ENCODE data around the gene FAM120A. TPM values are rescaled to one million over a fixed set of nuclear protein-coding genes. Genes with fewer than 3 reads are reported as not detected.

Gene FAM120A
- total RNA-seq, 1 donor, result 185 TPM

DNA sequence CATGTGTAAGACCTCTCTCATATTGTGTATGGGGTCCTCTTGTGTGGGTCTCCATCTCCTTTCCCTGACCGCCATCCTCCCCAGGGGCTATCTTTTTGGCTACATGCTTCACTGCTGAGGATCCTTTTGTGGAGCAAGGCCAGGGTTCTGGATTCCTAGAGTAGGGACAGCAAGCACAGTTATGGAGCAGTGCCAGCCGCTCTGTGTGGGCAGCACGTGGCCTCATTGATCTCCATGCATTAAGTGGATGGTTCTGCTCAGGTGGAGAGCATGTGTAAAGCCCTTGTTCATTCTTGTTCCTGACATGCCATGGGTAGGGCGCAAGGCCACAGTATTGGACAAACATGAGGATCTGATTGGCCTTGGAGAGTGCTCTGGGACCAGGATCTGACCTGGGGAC is 133.8 kb downstream of the FAM120A start:
- no peak for TF ChIP-seq CTCF (IDR thresholded peaks at IDR 0.05; ENCODE audit: insufficient read depth, low read depth, low read length)
- DNase-seq (ENCODE audit: low read depth), result no peak
- H3K4me3 ChIP-seq (ENCODE audit: low read depth, low read length), result no peak overlapping the region

DNA sequence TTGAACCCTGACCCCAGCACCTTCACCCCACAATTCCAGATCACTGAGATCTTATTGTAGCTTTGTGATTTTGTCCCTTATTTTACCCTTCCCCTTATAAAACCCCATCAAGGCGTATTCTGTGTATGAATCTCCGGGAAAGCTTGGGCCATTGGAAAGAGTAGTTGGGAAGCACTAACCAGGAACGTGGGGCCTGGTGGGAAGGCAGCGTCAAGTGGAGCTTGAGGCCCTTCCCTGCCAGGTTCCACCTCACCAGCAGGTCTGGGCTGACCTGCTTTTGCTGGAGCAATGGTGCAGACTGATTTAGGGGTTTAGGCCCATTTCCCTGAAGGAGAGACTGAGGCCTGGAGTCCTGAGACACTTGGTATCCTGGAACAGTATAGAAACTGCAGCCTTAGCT is 134.2 kb downstream of the FAM120A start:
- no peak overlapping the region for H3K4me3 ChIP-seq (ENCODE audit: low read depth, low read length)
- no peak for DNase-seq (ENCODE audit: low read depth)
- no peak for TF ChIP-seq CTCF (IDR thresholded peaks at IDR 0.05; ENCODE audit: insufficient read depth, low read depth, low read length)

DNA sequence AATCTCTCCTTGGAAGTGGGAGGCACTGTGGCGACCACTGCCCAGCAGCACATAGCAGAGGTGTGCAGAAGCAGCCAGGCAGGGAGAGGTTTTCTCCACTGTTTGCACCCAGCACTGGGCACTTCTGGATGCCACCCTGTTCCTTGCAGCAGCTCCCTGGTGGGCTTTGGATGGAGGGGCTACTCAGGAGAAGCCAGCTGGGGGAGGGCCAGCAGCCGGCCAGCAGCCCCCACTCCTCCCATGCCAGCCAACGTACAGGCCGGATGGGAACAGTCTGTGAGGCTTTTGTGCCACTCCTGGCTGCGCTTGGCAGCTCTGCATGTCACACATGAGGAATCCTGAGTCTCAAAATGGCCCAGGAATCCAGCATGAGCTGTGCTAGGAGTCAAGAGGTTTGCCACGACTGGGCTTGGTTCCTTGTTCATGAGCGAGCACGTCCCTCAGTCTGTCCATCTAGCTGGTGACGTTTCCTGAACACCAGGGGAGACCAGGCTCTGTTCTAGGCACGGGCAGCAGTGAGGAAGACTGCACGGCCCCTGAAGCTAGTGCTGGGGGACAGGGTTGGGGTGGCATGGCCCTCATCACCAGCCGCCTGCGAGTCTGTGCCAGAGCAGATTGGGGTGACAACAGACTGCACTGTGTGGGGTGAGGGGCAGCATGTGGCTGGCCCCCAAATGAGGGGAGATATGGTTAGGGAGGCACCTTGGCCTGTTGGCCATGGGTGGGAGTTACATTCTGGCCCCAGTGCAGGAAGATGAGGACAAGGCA is 135.0 kb downstream of the FAM120A start:
- DNase-seq (ENCODE audit: low read depth), result no peak
- no peak overlapping the region for H3K4me3 ChIP-seq (ENCODE audit: low read depth, low read length)
- no peak for TF ChIP-seq CTCF (IDR thresholded peaks at IDR 0.05; ENCODE audit: insufficient read depth, low read depth, low read length)

DNA sequence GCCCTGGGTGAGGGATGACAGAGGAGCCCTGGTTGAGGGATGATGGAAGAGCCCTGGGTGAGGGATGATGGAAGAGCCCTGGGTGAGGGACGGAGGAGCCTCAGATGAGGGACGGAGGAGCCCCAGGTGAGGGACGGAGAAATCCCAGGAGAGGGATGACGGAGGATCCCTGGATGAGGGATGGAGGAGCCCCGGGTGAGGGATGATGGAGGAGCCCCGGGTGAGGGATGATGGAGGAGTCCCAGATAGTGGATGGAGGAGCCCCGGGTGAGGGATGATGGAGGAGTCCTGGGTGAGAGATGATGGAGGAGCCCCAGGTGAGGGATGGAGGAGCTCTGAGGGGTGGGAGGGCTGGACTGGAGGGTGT is 135.8 kb downstream of the FAM120A start:
- DNase-seq (ENCODE audit: low read depth), result no peak
- no peak overlapping the region for H3K4me3 ChIP-seq (ENCODE audit: low read depth, low read length)
- TF ChIP-seq CTCF (IDR thresholded peaks at IDR 0.05; ENCODE audit: insufficient read depth, low read depth, low read length), result no peak

GRCh38 chr9:93587651-93588347 is 136.3 kb downstream of the FAM120A start:
- peak; percentile 26 for TF ChIP-seq CTCF (IDR thresholded peaks at IDR 0.05; ENCODE audit: insufficient read depth, low read depth, low read length)
- H3K4me3 ChIP-seq (ENCODE audit: low read depth, low read length), result no peak overlapping the region
- no peak for DNase-seq (ENCODE audit: low read depth)

DNA sequence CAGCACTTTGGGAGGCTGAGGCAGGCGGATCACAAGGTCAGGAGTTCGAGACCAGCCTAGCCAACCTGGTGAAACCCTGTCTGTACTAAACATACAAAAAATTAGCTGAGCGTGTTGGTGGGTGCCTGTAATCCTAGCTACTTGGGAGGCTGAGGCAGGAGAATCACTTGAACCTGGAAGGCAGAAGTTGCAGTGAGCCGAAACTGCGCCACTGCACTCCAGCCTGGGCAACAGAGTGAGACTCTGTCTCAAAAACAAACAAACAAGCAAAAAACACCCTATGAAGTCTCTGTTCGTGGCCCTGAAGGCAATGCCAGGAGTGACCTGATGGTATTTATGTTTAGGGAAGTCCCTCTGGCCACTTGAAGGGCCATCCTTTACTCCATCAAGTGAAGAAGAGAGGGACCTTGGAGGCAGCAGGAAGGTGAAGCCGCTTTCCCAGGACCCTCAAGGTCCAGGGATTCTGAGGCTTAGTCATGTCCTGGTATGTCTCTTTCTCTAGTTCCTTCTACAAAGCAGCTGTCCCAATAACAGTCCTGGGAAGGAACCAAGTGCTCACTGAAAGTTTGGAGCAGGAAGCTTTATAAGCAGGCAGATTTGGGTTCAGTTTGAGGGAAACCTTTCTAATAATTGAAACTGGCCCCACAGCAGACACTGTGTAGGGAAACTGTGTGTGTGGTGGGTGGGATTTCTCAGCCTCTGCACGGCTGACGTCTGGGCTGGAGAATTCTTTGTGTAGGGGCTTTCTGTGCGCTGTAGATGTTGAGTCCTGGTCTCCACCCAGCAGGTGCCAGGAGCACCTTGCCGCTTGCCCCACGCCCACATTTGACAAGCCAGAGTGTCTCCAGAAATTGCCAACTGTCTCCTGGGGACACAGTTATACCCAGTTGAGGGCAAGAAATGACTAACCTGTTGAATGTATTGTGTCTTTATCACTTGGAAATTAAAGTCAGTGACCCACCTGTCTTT is 137.4 kb downstream of the FAM120A start:
- H3K4me3 ChIP-seq (ENCODE audit: low read depth, low read length), result no peak overlapping the region
- DNase-seq (ENCODE audit: low read depth), result peak; percentile 29
- TF ChIP-seq CTCF (IDR thresholded peaks at IDR 0.05; ENCODE audit: insufficient read depth, low read depth, low read length), result no peak

Measured in fibroblast of villous mesenchyme (primary cell).